GM21737 (cell line): ENCODE data around the gene PTDSS2.
"Not testable (repeated sequence)": the region's sequence is repeated elsewhere in the genome, so short reads cannot be mapped to it uniquely, and the experiment has no call there.

ENCODE experiments used
- ATAC-seq: cut with Tn5 transposase; IDR thresholded peaks from one replicate; pipeline ENCODE4 v1.9.1; 2021; ENCODE audit warnings: mild to moderate bottlenecking, moderate library complexity; ENCODE audit not compliant: unreplicated experiment

The PTDSS2 gene

DNA sequence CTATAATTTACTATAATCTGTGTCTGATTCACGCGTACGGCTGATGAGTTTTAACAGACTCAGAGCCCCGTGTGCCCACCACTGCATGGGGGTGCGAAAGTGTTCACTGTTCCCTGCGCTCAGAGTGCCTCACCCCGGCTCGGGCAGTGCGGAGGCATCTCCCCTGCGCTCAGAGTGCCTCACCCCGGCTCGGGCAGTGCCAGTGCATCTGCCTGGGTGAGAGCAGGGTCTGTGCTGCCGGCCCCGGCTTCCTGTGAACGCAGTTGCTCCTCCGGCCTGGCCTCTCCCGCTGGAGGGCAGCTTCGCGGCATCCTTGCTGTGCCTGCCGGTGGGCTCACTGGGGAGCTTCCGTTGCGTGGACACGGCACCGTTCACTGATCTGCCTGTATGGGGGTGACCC is 14.2 kb downstream of the PTDSS2 start:
- no peak for ATAC-seq

- ATAC-seq, result no peak
Measured at GRCh38 chr11:465896-466530, 15.9 kb downstream of the PTDSS2 start.

DNA sequence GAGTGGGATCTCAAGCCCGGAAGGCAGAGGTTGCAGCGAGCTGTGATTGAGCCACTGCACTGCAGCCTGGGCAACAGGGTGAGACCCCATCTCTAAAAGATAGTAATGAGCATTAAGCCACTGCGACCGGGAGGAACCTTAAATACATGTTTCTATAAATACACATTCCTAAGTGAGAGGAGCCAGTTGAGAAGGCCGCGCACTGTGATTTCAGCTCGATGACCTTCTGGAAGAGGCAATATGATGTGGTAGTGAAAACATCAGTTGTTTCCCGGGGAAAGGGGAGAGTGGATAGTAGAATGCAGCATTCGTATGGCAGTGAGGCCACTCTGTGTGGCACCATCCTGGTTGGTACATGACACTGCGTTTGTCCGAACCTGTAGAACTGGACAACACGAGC is 18.0 kb downstream of the PTDSS2 start:
- no peak for ATAC-seq

DNA sequence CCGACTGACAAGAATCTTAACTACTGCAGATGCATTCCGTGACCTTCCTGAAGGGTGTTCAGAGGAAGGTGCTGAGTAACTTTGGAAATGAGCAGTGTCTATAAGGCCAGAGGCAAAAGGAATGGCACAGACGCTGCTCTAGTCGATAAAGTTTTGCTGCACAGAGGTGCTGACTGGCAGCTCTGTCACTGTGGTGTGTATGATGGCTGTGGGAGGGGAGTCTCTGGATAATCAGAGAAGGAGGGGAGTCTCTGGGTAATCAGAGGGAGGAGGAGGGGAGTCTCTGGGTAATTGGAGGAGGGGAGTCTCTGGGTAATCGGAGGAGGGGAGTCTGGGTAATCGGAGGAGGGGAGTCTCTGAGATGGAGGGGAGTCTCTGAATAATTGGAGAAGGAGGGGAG is 18.4 kb downstream of the PTDSS2 start:
- ATAC-seq, result no peak

GRCh38 chr11:469026-469683 is 19.1 kb downstream of the PTDSS2 start:
- ATAC-seq, result not testable (repeated sequence)

GRCh38 chr11:469684-470560 is 19.8 kb downstream of the PTDSS2 start:
- ATAC-seq, result no peak

- ATAC-seq, result no peak
Measured at GRCh38 chr11:471468-472145, 21.5 kb downstream of the PTDSS2 start.

DNA sequence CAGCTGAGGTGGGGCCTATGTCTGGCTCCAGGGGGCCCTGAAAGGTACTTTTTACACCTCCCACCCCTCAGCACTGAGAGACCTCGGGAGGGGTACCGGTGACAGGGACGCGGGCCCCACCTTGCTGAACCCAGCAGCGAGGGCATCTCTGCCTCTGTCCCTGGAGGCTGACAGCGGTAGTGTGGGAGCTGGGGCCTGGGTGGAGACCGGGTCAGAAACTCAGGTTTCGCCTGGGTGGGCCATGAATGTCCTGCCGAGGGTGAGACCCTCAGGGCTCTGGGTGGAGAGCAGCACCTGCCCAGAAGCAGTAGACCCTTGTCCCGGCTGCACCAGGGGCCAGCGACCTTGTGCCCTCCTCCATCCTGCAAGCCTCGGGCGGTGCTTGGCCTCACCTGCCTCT is 22.2 kb downstream of the PTDSS2 start:
- no peak for ATAC-seq

- no peak for ATAC-seq
Measured at GRCh38 chr11:472816-473215, 22.7 kb downstream of the PTDSS2 start.

DNA sequence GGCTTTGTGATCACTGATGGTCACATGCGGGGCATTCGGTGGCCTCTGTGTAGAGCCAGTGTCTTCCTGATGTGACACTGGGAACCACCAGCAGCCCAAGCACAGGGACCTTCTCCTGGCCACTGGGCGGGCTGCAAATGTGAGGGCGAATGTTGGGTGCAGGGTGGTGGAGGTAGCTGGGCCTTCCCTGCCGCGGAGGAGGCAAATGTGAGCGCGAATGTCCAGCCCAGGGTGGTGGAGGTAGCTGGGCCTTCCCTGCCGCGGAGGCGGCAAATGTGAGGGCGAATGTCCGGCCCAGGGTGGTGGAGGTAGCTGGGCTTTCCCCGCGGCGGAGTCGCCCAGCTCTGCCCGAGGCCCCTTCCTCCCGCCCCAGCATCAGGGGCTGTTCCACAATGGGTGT is 23.3 kb downstream of the PTDSS2 start:
- ATAC-seq, result no peak

- ATAC-seq, result no peak
Measured at GRCh38 chr11:473962-474785, 24.1 kb downstream of the PTDSS2 start.

DNA sequence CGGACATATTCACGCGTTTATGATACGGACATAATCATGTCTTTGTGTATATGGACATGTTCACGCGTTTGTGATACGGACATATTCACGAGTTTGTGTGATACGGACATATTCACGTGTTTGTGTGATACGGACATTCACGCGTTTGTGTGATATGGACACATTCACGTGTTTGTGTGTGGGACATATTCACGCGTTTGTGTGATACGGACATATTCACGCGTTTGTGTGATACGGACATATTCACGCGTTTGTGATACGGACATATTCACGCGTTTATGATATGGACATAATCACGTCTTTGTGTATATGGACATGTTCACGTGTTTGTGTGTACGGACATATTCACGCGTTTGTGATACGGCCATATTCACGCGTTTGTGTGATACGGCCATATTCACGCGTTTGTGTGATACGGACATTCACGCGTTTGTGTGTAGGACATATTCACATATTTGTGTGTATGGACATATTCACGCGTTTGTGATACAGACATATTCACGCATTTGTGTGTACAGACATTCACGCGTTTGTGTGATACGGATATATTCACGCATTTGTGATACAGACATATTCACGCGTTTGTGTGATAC is 24.9 kb downstream of the PTDSS2 start:
- no peak for ATAC-seq

- ATAC-seq, result no peak
Measured at GRCh38 chr11:475941-476340, 25.9 kb downstream of the PTDSS2 start.

DNA sequence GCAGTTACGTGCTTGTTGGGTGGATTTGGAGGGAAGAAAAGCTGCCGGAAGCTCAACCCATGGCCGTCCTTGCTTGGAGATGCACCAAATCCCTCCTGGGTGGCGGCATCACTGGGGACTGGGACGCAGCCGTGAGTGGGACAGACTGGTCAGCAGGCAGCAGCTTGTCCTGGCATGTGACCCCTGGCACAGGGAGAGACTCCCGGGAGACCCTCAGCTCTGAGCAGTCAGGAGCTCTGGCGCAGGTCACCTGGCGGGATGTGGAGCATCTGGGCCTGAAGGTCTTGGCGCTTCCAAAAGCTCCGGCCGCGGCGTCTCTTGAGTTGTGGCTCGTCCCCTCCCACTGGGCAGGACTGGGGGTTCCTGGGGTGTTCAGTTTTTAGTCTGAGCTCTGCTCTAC is 26.3 kb downstream of the PTDSS2 start:
- ATAC-seq, result no peak

- ATAC-seq, result no peak
Measured at GRCh38 chr11:477052-477715, 27.1 kb downstream of the PTDSS2 start.

GRCh38 chr11:479311-479710 is 29.2 kb downstream of the PTDSS2 start:
- no peak for ATAC-seq

GRCh38 chr11:484616-485015 is 34.5 kb downstream of the PTDSS2 start:
- ATAC-seq, result no peak

DNA sequence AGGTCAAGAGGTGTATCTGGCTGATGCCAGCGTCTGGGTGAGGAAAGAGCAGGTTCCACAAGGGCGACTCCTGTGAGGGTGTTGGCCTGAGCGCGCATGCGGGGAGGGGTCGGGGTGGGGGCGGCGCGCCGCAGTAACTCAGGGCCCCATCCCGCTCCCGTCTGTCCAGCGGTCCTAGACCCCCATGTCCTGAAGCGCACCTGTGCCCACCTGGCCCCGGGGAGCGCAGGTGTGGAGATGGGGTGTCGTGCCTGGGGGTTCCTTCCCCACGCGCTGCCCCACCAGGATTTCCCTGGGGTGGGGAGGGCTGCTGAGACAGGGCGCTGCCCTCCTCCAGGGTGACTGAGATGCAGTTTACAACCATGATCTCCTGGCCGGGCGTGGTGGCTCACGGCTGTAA is 36.1 kb downstream of the PTDSS2 start:
- no peak for ATAC-seq

DNA sequence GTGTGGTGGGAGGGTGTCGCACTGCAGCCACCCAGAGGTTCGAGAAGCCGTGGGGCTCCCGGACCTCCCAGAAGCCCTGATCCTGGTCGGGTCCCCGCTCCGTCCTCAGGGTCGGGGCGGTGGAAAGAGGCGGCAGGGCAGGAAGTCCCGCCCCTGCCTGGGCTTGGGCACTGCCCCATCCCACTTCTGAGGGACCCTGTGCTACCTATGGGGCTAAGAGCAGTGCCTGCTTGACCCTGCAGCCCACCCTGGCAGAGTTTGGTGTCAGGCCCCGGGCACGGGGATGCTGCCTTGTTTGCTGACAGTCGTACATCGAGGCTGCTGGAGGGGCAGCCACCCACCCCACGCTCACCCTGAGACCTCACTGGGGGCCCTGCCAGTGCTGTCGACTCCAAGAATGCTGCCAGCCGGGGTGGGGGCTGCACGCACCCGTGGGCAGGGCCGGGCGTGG is 37.5 kb downstream of the PTDSS2 start:
- ATAC-seq, result no peak

DNA sequence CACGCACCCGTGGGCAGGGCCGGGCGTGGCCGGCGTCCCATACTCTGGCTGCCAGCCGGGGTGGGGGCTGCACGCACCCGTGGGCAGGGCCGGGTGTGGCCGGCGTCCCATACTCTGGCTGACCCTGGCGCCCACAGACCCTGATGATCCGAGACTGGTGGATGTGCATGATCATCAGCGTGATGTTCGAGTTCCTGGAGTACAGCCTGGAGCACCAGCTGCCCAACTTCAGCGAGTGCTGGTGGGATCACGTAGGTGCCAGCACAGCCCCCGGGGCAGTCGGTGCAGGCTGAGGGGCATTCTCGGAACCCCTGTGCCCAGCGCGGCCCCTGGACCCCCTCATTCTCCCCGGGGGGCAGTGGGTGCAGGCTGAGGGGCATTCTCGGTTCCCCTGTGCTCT is 38.0 kb downstream of the PTDSS2 start:
- ATAC-seq, result no peak
